ENCODE results near the gene PROSER2. TPM values are rescaled to one million over a fixed set of nuclear protein-coding genes. Genes with fewer than 3 reads are reported as not detected.

PROSER2 gene
- total and polyA plus RNA-seq, 2 of the 13 experiments (the other 11 are each of a cell fraction or from before 2014, with no cell fraction given), result 6.9 to 7.7 TPM

- TF ChIP-seq, protein P1, sequence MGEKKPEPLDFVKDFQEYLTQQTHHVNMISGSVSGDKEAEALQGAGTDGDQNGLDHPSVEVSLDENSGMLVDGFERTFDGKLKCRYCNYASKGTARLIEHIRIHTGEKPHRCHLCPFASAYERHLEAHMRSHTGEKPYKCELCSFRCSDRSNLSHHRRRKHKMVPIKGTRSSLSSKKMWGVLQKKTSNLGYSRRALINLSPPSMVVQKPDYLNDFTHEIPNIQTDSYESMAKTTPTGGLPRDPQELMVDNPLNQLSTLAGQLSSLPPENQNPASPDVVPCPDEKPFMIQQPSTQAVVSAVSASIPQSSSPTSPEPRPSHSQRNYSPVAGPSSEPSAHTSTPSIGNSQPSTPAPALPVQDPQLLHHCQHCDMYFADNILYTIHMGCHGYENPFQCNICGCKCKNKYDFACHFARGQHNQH (CRISPR knock-in tag; IDR thresholded peaks at IDR 0.05), result peak; percentile 63; the same call in 1 of the 2 replicates
- TF ChIP-seq HDAC2 (CRISPR knock-in tag; IDR thresholded peaks at IDR 0.05), result peak; percentile 52
- no peak for TF ChIP-seq GLI4 (CRISPR knock-in tag; IDR thresholded peaks at IDR 0.05; ENCODE audit: borderline replicate concordance)
- 0 out of 2 replicates have a peak, but pooled peaks have one; percentile 60 for TF ChIP-seq ZNF343 (CRISPR knock-in tag; IDR thresholded peaks at IDR 0.05)
- peak; percentile 44; the same call in 1 of the 2 replicates for TF ChIP-seq TGIF2 (CRISPR knock-in tag; IDR thresholded peaks at IDR 0.05)
- 0 out of 2 replicates have a peak, but pooled peaks have one; percentile 36 for TF ChIP-seq ZZZ3 (CRISPR knock-in tag; IDR thresholded peaks at IDR 0.05; ENCODE audit: borderline replicate concordance)
- 0 out of 2 replicates have a peak, but pooled peaks have one; percentile 30 for TF ChIP-seq ZNF747 (CRISPR knock-in tag; IDR thresholded peaks at IDR 0.05; ENCODE audit: borderline replicate concordance)
- TF ChIP-seq ATF3 (CRISPR knock-in tag; IDR thresholded peaks at IDR 0.05), result peak; percentile 52; the same call in 1 of the 2 replicates
- TF ChIP-seq ZHX2 (IDR thresholded peaks at IDR 0.05; ENCODE audit: low read depth), result 0 out of 2 replicates have a peak, but pooled peaks have one; percentile 14
- no peak for TF ChIP-seq ZHX2 (CRISPR knock-in tag; IDR thresholded peaks at IDR 0.05; ENCODE audit: borderline replicate concordance)
- 0 out of 2 replicates have a peak, but pooled peaks have one; percentile 38 for TF ChIP-seq PAWR (CRISPR knock-in tag; IDR thresholded peaks at IDR 0.05; ENCODE audit: borderline replicate concordance)
- TF ChIP-seq HMG20A (CRISPR knock-in tag; IDR thresholded peaks at IDR 0.05; ENCODE audit: borderline replicate concordance), result peak; percentile 27; the same call in 1 of the 2 replicates
These were observed 29.2 kb upstream of the PROSER2 start (continued) for GRCh38 chr10:11793762-11794479.

Data from HepG2 (cell line).